Measurements from ENCODE around the gene SECISBP2. TPM values are rescaled to one million over a fixed set of nuclear protein-coding genes. Genes with fewer than 3 reads are reported as not detected.

Gene SECISBP2
- total and polyA plus RNA-seq, 4 donors = 14.2 to 37.7 (median 24.3) TPM

GRCh38 chr9:89347651-89348050 lies 29.4 kb downstream of the SECISBP2 start:
- no peaks in the 10 kb centered on the region for H3K27me3 ChIP-seq (ENCODE audit: control insufficient read depth in 4 of 4, insufficient read depth in 4 of 4, low read length in 3 of 4)
- peaks cover 8 to 54% (median 35%) of the 10 kb centered on the region in 4 donors for H3K36me3 ChIP-seq (ENCODE audit: control insufficient read depth in 4 of 4, insufficient read depth in 3 of 4, low read depth in 1 of 4, low read length in 3 of 4)
- DNase-seq (ENCODE audit: low spot score) = no peak
- no peak overlapping the region for H3K4me3 ChIP-seq (ENCODE audit: low read depth in 1 of 3, low read length in 3 of 3)
- WGBS = 96% methylated on average over 5 of the region's 5 CpGs
- H3K9ac ChIP-seq (ENCODE audit: low read depth in 1 of 2, low read length in 2 of 2) = no peak overlapping the region
- TF ChIP-seq HNF4A (conservative IDR thresholded peaks at IDR 0.05) = no peak
- TF ChIP-seq YY1 (IDR thresholded peaks at IDR 0.05) = no peak
- TF ChIP-seq, protein P1, sequence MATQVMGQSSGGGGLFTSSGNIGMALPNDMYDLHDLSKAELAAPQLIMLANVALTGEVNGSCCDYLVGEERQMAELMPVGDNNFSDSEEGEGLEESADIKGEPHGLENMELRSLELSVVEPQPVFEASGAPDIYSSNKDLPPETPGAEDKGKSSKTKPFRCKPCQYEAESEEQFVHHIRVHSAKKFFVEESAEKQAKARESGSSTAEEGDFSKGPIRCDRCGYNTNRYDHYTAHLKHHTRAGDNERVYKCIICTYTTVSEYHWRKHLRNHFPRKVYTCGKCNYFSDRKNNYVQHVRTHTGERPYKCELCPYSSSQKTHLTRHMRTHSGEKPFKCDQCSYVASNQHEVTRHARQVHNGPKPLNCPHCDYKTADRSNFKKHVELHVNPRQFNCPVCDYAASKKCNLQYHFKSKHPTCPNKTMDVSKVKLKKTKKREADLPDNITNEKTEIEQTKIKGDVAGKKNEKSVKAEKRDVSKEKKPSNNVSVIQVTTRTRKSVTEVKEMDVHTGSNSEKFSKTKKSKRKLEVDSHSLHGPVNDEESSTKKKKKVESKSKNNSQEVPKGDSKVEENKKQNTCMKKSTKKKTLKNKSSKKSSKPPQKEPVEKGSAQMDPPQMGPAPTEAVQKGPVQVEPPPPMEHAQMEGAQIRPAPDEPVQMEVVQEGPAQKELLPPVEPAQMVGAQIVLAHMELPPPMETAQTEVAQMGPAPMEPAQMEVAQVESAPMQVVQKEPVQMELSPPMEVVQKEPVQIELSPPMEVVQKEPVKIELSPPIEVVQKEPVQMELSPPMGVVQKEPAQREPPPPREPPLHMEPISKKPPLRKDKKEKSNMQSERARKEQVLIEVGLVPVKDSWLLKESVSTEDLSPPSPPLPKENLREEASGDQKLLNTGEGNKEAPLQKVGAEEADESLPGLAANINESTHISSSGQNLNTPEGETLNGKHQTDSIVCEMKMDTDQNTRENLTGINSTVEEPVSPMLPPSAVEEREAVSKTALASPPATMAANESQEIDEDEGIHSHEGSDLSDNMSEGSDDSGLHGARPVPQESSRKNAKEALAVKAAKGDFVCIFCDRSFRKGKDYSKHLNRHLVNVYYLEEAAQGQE (IDR thresholded peaks at IDR 0.05) = no peak
- TF ChIP-seq CTCF (IDR thresholded peaks at IDR 0.05; ENCODE audit: low read depth, low read length, missing input control) = no peak
- TF ChIP-seq, protein P2, sequence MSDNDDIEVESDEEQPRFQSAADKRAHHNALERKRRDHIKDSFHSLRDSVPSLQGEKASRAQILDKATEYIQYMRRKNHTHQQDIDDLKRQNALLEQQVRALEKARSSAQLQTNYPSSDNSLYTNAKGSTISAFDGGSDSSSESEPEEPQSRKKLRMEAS (IDR thresholded peaks at IDR 0.05) = no peak
- no peak for TF ChIP-seq SP1 (IDR thresholded peaks at IDR 0.05)
- TF ChIP-seq HNF4G (IDR thresholded peaks at IDR 0.05) = no peak
- TF ChIP-seq GABPA (IDR thresholded peaks at IDR 0.05 in 1 of 2, conservative IDR thresholded peaks at IDR 0.05 in 1 of 2) = no peak
- no peak for TF ChIP-seq RXRA (IDR thresholded peaks at IDR 0.05)
- TF ChIP-seq, protein P3, sequence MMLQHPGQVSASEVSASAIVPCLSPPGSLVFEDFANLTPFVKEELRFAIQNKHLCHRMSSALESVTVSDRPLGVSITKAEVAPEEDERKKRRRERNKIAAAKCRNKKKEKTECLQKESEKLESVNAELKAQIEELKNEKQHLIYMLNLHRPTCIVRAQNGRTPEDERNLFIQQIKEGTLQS (IDR thresholded peaks at IDR 0.05) = no peak
- no peak for TF ChIP-seq EGR1 (IDR thresholded peaks at IDR 0.05; ENCODE audit: low read depth in 2 of 2)
- TF ChIP-seq TAF1 (conservative IDR thresholded peaks at IDR 0.05) = no peak
- no peak for TF ChIP-seq NR2F2 (IDR thresholded peaks at IDR 0.05)
- no peak for TF ChIP-seq FOXA2 (IDR thresholded peaks at IDR 0.05)
- TF ChIP-seq RAD21 (IDR thresholded peaks at IDR 0.05) = no peak
- TF ChIP-seq JUND (IDR thresholded peaks at IDR 0.05) = no peak
- TF ChIP-seq FOXA1 (IDR thresholded peaks at IDR 0.05) = no peak
- TF ChIP-seq, protein P4, sequence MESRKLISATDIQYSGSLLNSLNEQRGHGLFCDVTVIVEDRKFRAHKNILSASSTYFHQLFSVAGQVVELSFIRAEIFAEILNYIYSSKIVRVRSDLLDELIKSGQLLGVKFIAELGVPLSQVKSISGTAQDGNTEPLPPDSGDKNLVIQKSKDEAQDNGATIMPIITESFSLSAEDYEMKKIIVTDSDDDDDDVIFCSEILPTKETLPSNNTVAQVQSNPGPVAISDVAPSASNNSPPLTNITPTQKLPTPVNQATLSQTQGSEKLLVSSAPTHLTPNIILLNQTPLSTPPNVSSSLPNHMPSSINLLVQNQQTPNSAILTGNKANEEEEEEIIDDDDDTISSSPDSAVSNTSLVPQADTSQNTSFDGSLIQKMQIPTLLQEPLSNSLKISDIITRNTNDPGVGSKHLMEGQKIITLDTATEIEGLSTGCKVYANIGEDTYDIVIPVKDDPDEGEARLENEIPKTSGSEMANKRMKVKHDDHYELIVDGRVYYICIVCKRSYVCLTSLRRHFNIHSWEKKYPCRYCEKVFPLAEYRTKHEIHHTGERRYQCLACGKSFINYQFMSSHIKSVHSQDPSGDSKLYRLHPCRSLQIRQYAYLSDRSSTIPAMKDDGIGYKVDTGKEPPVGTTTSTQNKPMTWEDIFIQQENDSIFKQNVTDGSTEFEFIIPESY (IDR thresholded peaks at IDR 0.05) = no peak
- no peak overlapping the region for H3K27ac ChIP-seq (ENCODE audit: low read depth in 1 of 2, low read length in 2 of 2)
- H3K4me1 ChIP-seq (ENCODE audit: control insufficient read depth in 4 of 4, insufficient read depth in 4 of 4, low read length in 3 of 4) = peaks cover 13 to 23% (median 21%) of the 10 kb centered on the region in 4 donors
- H3K9me3 ChIP-seq (ENCODE audit: control insufficient read depth in 4 of 4, low read length in 3 of 4) = no peaks in the 10 kb centered on the region

Measured in liver (tissue), 9 donors.